IPS-18c (cell line): ENCODE data around the gene KLF11.

Source experiments
- H3K4me3 ChIP-seq: 2 replicates; pipeline ENCODE4 v1.7.0; 2013; ENCODE audit warnings: low read depth, mild to moderate bottlenecking, low read length, moderate library complexity; ENCODE audit not compliant: insufficient read depth
- H3K9me3 ChIP-seq: one replicate; pipeline ENCODE4 v1.6.1; 2013; ENCODE audit warnings: mild to moderate bottlenecking, low read length, moderate library complexity; ENCODE audit not compliant: control insufficient read depth, insufficient read depth

The KLF11 gene

DNA sequence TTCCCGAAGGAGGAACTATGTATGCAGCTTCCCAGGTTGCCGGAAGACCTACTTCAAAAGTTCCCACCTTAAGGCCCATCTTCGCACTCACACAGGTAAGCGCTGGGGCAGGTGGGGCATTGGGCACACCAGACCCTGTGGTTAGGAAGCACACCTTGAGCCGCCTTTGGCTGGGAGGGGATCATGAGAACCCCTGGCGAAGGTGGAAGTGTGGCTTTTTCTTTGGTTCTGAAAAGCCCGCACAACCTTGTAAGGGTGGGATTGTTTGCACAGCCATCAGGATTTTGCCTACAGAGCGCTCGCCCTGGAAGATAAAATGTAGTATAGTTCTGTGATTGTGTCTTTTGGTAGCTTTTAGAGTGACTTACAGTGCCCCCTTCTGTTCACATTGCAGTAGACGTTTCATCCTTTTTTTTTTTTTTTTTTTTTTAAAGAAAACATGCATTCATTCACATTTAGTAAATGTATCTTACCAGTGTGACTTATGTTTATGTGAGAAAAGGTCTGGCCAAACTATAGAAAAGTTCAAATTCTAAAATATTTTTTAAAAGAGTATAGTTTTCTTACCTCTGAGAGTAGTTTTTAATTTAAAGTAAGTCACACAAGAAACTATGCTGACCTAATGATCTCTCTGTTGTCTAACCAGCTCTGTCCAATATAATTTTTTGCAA lies 5.3 kb downstream of the KLF11 start:
- Histone ChIP-seq H3K4me3 (no peak overlapping the region), H3K9me3 (no peaks in the 10 kb centered on the region)

GRCh38 chr2:10052216-10052615 lies 8.9 kb downstream of the KLF11 start:
- Histone ChIP-seq H3K4me3 (no peak overlapping the region), H3K9me3 (no peaks in the 10 kb centered on the region)

- Histone ChIP-seq H3K4me3 (no peak overlapping the region), H3K9me3 (no peaks in the 10 kb centered on the region)
These were observed 10.0 kb downstream of the KLF11 start for GRCh38 chr2:10053351-10053750.

GRCh38 chr2:10054424-10054823 lies 11.1 kb downstream of the KLF11 start:
- H3K4me3 ChIP-seq = no peak overlapping the region
- no peaks in the 10 kb centered on the region for H3K9me3 ChIP-seq

GRCh38 chr2:10054976-10055375 lies 11.6 kb downstream of the KLF11 start:
- H3K4me3 ChIP-seq = no peak overlapping the region
- H3K9me3 ChIP-seq = no peaks in the 10 kb centered on the region

DNA sequence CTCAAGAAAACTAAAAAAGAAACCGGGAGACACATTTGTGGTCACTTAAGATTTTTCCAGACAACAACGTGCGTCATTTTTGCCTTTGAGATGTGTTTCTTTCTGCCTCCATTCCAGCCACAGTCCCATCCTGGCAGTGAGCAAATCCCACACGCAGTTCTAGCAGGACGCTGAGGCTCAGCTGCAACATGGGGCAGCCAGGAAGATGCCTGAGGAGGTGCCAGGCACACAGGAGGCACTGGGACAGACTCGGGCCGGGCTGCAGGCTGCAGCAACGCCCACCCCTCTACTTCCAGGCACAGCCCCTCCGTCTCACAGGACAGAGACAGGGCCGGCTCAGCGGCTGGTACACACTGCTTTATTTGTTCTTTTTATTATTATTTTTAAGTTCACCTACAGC lies 13.1 kb downstream of the KLF11 start:
- no peak overlapping the region for H3K4me3 ChIP-seq
- no peaks in the 10 kb centered on the region for H3K9me3 ChIP-seq

- Histone ChIP-seq H3K9me3 (no peaks in the 10 kb centered on the region), H3K4me3 (peak overlapping the region; percentile 46)
These were observed 14.1 kb downstream of the KLF11 start for GRCh38 chr2:10057231-10058107.

GRCh38 chr2:10058251-10059015 lies 15.1 kb downstream of the KLF11 start:
- H3K9me3 ChIP-seq = no peaks in the 10 kb centered on the region

DNA sequence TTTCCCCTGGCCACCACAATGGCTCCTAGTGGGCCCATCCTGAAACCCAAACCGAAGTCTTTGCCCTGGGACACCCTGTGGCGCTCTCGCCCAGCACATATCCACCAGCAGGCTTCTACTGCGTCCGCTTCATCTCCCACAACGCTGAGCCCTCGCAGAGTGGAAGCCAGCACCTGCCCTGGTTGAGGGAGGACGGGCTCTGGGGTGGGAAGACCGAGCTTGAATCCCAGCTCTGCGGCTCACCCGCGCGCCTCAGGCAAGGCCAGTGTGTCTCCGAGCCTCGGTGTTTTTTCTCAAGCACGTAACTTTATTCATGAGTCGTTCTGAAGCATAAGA lies 15.6 kb downstream of the KLF11 start:
- Histone ChIP-seq H3K4me3 (no peak overlapping the region), H3K9me3 (no peaks in the 10 kb centered on the region)

More at GRCh38 chr2:10058251-10059015, 15.1 kb downstream of the KLF11 start:
- no peak overlapping the region for H3K4me3 ChIP-seq

DNA sequence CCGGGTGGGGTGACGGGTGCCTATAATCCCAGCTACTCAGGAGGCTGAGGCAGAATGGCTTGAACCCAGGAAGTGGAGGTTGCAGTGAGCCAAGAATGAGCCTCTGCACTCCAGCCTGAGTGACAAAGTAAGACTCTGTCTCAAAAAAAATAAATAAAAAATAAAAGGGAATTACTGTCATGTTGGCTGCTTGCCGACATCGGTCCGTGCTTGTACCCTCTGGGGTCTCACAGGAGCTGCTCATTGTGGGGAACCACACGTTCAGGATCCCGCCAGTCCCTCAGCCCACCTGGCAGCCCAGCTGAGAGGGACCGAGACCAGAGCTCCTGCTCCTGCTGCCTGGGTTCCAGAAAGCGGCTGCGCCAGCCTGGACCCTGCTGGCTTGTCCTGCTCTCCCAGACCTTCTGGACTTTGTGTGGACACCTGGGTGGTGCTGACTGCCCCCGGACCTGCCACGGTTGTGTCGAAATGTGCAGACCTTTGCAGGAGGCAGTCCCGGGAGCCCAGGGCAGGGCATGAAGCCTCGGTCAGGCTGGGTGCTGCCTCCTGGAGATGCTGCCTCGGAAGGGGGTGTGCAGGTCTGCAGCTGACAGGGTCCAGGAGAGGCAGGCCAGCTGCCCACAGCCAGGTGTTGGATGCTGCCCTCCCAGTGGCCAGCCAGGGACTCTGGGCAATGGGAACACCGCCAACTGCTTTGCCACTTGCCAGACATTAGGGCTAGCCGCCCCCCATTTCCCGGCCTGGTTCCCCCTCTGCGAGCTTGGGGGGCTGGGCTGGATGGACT lies 16.4 kb downstream of the KLF11 start:
- H3K9me3 ChIP-seq = no peaks in the 10 kb centered on the region
- H3K4me3 ChIP-seq = no peak overlapping the region

GRCh38 chr2:10061221-10061925 lies 18.0 kb downstream of the KLF11 start:
- no peak overlapping the region for H3K4me3 ChIP-seq

GRCh38 chr2:10062931-10063365 lies 19.6 kb downstream of the KLF11 start:
- H3K4me3 ChIP-seq = no peak overlapping the region
- no peaks in the 10 kb centered on the region for H3K9me3 ChIP-seq

More at GRCh38 chr2:10061221-10061925, 18.0 kb downstream of the KLF11 start:
- no peaks in the 10 kb centered on the region for H3K9me3 ChIP-seq

DNA sequence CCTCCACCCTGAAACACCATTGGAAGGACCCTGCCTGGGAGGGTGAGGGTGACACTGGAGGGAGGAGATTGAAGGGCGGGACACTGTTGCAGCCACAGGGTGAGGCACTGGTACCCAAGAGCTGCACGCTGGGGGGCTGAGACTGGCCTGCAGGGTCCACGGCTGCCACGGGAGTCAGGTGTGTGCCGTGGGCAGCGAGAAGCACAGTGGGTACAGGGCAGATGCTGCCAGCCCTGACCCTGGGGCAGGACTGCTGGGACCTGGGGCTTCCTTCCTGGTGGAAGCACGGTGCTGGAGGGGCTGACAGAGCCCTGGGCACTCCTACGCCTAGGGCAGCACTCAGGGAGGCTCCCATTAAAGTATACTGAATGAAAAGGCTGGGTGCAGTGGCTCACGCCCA lies 20.2 kb downstream of the KLF11 start:
- H3K9me3 ChIP-seq = no peaks in the 10 kb centered on the region
- no peak overlapping the region for H3K4me3 ChIP-seq

GRCh38 chr2:10064932-10065772 lies 21.8 kb downstream of the KLF11 start:
- H3K9me3 ChIP-seq = no peaks in the 10 kb centered on the region

DNA sequence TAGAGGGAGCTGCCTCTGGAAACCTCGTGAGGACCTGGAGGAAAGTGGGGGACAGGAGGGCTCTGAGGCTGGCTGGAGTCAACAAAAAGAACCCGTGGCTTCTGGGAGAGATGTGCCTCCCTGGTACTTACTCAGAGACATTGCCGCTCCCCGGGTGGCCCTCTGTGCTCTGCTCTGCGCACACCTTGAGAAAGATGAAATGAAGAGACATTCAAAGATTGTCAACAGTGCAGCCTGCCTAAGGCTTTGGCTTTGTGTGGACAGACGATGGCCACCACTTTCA lies 22.4 kb downstream of the KLF11 start:
- no peaks in the 10 kb centered on the region for H3K9me3 ChIP-seq
- no peak overlapping the region for H3K4me3 ChIP-seq

More at GRCh38 chr2:10064932-10065772, 21.8 kb downstream of the KLF11 start:
- no peak overlapping the region for H3K4me3 ChIP-seq

DNA sequence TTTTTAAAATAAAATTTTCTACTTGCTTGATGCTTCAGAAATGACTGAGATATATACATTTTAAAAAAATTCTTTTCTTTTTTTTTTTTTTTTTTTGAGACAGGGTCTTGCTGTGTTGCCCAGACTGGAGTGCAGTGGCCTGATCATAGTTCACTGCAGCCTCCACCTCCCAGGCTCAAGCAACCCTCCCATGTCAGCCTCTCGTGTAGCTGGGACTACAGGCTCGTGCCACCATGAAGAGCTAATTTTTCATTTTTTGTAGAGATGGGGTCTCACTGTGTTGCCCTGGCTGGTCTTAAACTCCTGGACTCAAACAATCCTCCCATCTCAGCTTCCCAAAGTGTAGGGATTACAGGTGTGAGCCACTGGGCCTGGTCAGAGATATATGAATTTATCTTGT lies 24.0 kb downstream of the KLF11 start:
- H3K9me3 ChIP-seq = no peaks in the 10 kb centered on the region
- H3K4me3 ChIP-seq = no peak overlapping the region
